GM12873 (cell line): ENCODE results near the gene FOXI1.

Experiments
- TF ChIP-seq, protein P1 (sequence below): IDR thresholded peaks from 2 replicates; pipeline ENCODE4 v1.5.1; 2012; ENCODE audit warnings: low read depth, mild to moderate bottlenecking, moderate library complexity, low read length, control low read depth; ENCODE audit not compliant: insufficient read depth; ENCODE audit errors: missing control alignments

Gene FOXI1

DNA sequence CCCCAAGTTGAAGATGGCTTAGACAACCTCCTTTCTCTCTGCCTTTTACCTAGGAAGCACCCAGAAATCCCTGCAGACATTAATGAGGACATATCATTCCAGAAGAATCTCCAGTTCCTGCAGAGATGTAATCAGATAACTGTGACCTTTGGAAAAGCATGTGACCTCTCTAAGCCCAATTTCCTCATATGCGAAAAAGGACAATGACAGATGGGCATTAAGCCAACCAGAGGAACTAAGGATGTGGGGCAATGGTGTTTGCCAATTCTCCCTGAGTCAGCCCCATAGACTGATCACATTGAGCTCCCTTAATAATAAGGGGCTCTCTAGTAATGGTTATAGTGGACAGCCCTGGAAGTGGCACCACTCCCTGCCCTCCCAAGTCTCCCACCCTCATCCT is 10.1 kb upstream of the FOXI1 start:
- TF ChIP-seq, protein P1, sequence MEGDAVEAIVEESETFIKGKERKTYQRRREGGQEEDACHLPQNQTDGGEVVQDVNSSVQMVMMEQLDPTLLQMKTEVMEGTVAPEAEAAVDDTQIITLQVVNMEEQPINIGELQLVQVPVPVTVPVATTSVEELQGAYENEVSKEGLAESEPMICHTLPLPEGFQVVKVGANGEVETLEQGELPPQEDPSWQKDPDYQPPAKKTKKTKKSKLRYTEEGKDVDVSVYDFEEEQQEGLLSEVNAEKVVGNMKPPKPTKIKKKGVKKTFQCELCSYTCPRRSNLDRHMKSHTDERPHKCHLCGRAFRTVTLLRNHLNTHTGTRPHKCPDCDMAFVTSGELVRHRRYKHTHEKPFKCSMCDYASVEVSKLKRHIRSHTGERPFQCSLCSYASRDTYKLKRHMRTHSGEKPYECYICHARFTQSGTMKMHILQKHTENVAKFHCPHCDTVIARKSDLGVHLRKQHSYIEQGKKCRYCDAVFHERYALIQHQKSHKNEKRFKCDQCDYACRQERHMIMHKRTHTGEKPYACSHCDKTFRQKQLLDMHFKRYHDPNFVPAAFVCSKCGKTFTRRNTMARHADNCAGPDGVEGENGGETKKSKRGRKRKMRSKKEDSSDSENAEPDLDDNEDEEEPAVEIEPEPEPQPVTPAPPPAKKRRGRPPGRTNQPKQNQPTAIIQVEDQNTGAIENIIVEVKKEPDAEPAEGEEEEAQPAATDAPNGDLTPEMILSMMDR: no peak

DNA sequence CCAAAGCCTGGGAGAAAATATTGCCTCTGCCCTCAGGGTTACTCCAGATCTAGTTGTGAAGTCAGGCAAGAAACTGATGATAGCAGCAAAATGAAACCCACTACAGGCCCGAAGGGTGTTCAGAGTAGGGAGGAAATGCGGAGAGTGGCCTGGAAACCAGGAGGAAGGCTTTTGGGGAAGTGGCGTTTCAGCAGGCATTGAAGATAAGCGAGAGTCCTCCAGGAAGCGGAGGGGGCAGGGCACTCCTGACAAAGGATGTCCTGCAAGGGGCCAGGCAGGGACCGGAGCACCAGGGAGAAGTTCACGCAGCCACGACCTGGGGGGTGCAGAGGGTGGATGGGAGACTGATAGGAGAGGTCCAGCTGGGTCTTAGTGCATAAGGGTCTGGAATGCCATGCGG is 7.8 kb upstream of the FOXI1 start:
- TF ChIP-seq, protein P1: no peak

DNA sequence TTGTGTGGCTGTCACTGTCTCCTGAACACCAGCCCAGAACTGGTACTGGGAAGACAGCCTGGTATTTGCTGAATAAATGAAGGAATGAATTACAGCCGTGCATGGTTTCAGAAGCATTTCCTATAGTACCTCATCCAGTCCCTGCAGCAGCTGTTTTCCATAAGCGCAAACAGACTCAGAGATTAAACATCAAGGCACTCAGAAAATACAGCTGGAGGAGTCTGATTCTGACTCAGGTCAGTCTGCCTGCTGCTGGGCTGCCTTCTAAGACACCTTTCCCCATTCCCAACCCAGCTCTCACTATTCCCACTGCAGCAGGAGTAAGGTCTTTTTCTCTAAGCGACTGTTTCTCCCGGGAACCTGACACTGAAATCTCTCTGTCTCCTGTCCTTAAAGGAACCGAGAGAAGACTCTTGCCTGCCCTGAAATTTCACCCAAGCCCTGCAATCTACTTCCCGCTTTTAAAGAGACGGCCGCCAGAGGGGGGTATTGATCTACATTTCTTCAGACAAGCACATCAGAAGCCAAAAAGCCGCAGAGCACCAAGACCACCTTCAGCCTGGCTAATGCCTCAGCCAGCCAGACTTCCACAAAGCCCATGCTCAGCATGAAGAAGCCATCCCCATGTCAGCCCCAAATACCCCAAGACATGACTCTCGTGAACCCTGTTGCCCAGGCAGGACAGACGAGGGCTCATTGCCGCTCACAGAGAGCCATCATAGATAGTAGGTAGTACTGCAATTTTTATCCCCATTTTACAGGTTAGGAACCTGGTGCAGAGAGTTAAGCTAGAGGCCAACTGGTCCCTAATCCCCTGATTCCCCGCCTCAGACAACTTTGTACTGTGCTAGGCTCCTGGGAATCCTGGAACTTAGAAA is 5.4 kb upstream of the FOXI1 start:
- TF ChIP-seq, protein P1: peak; percentile 66

DNA sequence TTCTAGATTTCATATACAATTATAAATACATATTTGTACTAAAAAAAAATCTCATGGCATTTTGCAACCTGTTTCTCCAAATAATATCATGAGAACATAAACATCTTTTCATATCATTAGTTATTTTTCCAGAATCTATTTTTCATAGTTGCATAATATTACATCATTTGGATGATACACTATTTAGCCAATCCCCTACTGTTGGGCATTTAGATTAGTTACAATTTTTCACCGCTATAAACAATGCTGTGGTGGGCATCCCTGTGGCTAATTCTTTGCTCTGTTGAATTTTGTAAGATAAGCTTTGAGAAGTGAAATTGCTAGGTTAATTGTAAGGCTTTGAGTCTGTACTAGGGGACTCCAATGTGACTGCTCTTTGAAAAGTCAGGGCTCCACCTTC is 2.2 kb upstream of the FOXI1 start:
- TF ChIP-seq, protein P1: no peak

DNA sequence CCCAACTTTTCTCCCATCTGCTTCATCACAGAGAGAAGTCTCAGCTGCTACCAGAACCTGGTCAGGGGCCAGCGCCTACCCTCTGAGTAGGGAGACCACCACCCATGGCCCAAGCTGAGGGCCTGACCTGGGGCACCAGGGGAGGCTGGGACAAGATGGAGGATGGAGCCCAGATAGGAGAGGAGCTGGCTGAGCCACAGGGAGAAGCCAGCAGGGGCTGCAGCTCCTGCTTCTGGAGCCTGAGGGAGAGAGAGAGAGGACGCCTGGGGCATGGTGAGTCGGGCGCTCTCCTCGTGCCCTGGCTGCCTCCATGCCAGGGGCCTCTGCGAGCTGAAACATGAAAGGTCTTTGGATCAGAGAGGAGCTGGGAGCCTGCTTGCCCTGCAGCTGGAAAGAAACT is 1.4 kb upstream of the FOXI1 start:
- TF ChIP-seq, protein P1: no peak

DNA sequence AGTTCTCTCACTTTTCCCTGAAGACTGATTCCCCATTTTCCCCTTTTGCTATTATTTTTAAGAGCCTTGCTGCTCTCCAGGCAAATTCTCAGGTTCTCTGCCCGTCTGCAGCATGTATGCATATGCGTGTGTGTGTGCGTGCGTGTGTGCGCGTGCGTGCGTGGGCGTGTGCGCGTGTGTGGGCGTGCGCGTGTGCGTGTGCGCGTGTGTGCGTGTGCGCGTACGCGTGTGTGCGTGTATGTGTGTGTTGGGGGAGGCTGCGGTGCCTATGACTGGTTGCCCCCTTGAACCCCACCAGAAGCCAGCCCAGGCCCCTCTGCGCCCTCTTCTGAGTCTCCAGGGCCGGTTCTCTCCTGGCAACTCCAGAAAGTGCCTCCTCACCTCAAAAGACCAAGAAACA is 987 bp upstream of the FOXI1 start:
- TF ChIP-seq, protein P1: no peak

DNA sequence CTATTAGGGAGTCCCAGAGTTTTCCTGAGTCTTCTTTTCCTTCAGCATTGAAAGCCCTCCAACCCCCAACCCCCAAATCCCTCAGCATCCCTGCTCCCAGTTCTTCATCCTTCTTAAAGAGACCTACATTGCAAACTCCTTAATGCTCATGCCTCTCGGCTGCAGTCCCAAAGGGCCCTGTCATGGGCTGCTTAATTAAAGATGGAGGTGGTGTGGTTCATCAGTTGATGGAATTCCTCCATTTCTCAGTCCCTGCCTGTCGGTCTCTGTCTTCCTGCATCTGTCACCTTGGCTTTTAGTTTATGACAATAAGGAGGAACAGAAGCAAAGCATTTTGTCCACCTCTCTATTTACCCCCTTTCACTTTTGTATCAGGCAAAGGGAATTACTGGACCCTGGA is 2.0 kb downstream of the FOXI1 start:
- TF ChIP-seq, protein P1: no peak
